CD4-positive, alpha-beta T cell treated with Interleukin-4 for 1 hour (primary cell): Measurements from ENCODE around the gene CACNB3.
"Not testable (repeated sequence)": the region's sequence is repeated elsewhere in the genome, so short reads cannot be mapped to it uniquely, and the experiment has no call there.

Experiments used
- DNase-seq, 2 donors: peaks; one replicate each; pipeline ENCODE4 v3.0.0-alpha.2; 2020 to 2022

CACNB3 gene

GRCh38 chr12:48819986-48820725 is 1.9 kb downstream of the CACNB3 start:
- no peak for DNase-seq

- no peak for DNase-seq
These were observed 3.8 kb downstream of the CACNB3 start for GRCh38 chr12:48822139-48822538.

- no peak for DNase-seq
These were observed 4.4 kb downstream of the CACNB3 start for GRCh38 chr12:48822711-48823110.

GRCh38 chr12:48823281-48823680 is 5.0 kb downstream of the CACNB3 start:
- no peak for DNase-seq

- peak in 1 of 2 donors; percentile 22 for DNase-seq
These were observed 5.8 kb downstream of the CACNB3 start for GRCh38 chr12:48824112-48824511.

GRCh38 chr12:48824905-48825304 is 6.6 kb downstream of the CACNB3 start:
- no peak for DNase-seq

- no peak for DNase-seq
These were observed 8.0 kb downstream of the CACNB3 start for GRCh38 chr12:48826209-48826855.

- DNase-seq, result no peak
These were observed 8.7 kb downstream of the CACNB3 start for GRCh38 chr12:48827026-48827425.

- DNase-seq, result no peak
These were observed 9.3 kb downstream of the CACNB3 start for GRCh38 chr12:48827513-48828096.

GRCh38 chr12:48828293-48828692 is 10.0 kb downstream of the CACNB3 start:
- no peak for DNase-seq

- DNase-seq, result no peak
These were observed 10.7 kb downstream of the CACNB3 start for GRCh38 chr12:48828841-48829575.

- no peak for DNase-seq
These were observed 13.0 kb downstream of the CACNB3 start for GRCh38 chr12:48831257-48831656.

- DNase-seq, result no peak
These were observed 14.2 kb downstream of the CACNB3 start for GRCh38 chr12:48832321-48833060.

GRCh38 chr12:48838048-48838447 is 19.8 kb downstream of the CACNB3 start:
- DNase-seq, result no peak

- DNase-seq, result not testable (repeated sequence)
These were observed 23.7 kb downstream of the CACNB3 start for GRCh38 chr12:48842021-48842420.

- peak; percentile 96 for DNase-seq
These were observed 33.8 kb downstream of the CACNB3 start, which contains the start of gene DDX23 for GRCh38 chr12:48851883-48852733. Gene DDX23 (minus strand): TSS chr12:48852163. CDS start chr12:48845782, 6,381 bp downstream.

GRCh38 chr12:48852734-48853688 is 34.7 kb downstream of the CACNB3 start:
- peak; percentile 89 to 92 for DNase-seq

- DNase-seq, result no peak
These were observed 36.2 kb downstream of the CACNB3 start for GRCh38 chr12:48854488-48854887.

- DNase-seq, result not testable (repeated sequence)
These were observed 36.6 kb downstream of the CACNB3 start for GRCh38 chr12:48854932-48855331.

GRCh38 chr12:48856379-48856778 is 38.1 kb downstream of the CACNB3 start:
- no peak for DNase-seq
